Measurements from ENCODE around the gene TWF2. TPM values are rescaled to one million over a fixed set of nuclear protein-coding genes. Genes with fewer than 3 reads are reported as not detected.

The TWF2 gene
- total and polyA plus RNA-seq, 9 of the 15 experiments (the other 6 are each of a cell fraction or from before 2014, with no cell fraction given) = 0.11 to 61.9 (median 29.7) TPM

DNA sequence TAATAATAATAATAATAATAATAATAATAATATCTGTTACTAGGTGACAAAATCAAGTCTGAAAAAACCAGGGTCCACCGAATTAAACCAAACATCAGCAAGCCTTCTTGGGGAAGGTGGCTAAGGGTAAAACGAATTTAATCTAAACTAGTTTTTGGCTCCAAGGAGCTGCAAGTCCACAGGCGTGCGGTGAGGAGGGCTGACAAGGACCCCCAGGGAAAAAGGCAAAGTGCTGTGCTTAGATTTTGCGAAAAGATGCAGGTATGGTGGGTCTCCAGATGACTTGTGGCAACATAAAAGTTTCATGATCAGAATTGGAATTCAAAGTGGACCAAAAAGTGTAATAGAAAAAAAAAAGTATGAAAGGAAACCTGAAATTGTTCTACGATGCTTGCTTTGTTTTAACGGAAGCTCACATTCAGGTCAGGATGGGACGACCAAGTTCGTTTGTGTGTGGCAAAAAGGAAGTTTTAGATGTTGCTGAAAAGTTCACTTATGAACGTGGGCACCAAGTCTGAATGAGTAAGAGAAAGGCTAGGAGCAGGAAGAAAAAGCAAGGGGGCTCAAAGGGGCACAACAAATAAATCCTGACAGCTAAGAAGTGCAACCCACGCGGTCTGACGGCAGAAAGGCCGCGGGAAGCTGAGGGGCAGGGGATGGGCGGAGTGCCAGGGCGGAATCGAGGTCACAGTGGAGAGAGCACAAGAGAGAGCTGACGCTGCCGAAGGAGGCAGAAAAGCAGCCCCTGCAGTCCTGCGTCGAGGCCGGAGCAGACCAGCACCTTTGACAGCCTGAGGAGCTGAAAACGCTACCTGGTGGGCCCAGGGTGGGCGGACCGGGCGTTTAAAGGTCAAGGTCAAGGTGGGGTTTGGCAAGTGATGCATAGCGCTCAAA is 38.4 kb upstream of the TWF2 start:
- Histone ChIP-seq H3K4me1 (replicated peaks in 1 of 2; ENCODE audit: control insufficient read depth in 2 of 2, insufficient read depth in 2 of 2, low read length in 2 of 2) (peaks cover 11 to 13% of the 10 kb centered on the region in 2 experiments; a peak in 4 of 5 replicates), H3K9me3 (replicated peaks; ENCODE audit: control insufficient read depth, insufficient read depth, low read depth, low read length) (no peaks in the 10 kb centered on the region), H2AFZ (ENCODE audit: low read depth, low read length) (no peak overlapping the region), H3K27me3 (ENCODE audit: control insufficient read depth in 2 of 2, insufficient read depth in 2 of 2, low read length in 2 of 2) (no peaks in the 10 kb centered on the region), H3K79me2 (ENCODE audit: control insufficient read depth, insufficient read depth, low read length) (peaks cover 75% of the 10 kb centered on the region), H3K27ac (ENCODE audit: extremely low read depth, low read depth, low read length) (peak overlapping the region; percentile 95), H3K4me3 (peak overlapping the region; percentile 73), H3K9ac (ENCODE audit: insufficient read depth in 1 of 2, low read depth in 2 of 2, low read length in 2 of 2) (peak overlapping the region; percentile 95), H3K36me3 (ENCODE audit: control insufficient read depth, insufficient read depth, low read length) (peaks cover 36% of the 10 kb centered on the region), H4K20me1 (replicated peaks; ENCODE audit: control insufficient read depth, insufficient read depth, low read length) (peaks cover 13% of the 10 kb centered on the region; the same call in 1 of the 2 replicates), H3K9me1 (ENCODE audit: control insufficient read depth, insufficient read depth, low read length) (no peaks in the 10 kb centered on the region), H3K4me2 (ENCODE audit: insufficient read depth, low read length) (peak overlapping the region; percentile 80)
- FAIRE-seq (peak; percentile 73), ATAC-seq (peak; percentile 48), DNase-seq (ENCODE audit: extremely low read depth in 1 of 4, low spot score in 3 of 4) (peak in 3 of 4 experiments; percentile 27 to 71 (median 48))
- ChIA-PET POLR2A (interaction anchor here (0.6 to 3.4 kb wide), 19 partner anchors 10 to 467 kb away, joined by 3 to 29 read pairs (median 4); partner anchors contain the start of genes GLYCTK and TLR9), CTCF (ENCODE audit: low intra/inter-chr PET ratio) (interaction anchor here (0.5 to 0.9 kb wide), 2 partner anchors 46 to 274 kb away, joined by 3 to 7 read pairs; no protein-coding TSS in a partner anchor)
- in situ Hi-C loops (cut with MboI) = no loop called here
- WGBS (ENCODE audit: insufficient coverage, low coverage, missing lambda C conversion rate) = under 1% methylated on average over 28 of the region's 28 CpGs
- intact Hi-C loops (cut with micrococcal nuclease) = no loop called here
- TSS peak; percentile 47 for BruUV-seq (replicated peaks)
- TF ChIP-seq SUPT5H (IDR thresholded peaks at IDR 0.05) (no peak), POLR2AphosphoS5 (IDR thresholded peaks at IDR 0.05; ENCODE audit: control insufficient read depth, insufficient read depth, low read depth, low read length) (0 out of 2 replicates have a peak, but pooled peaks have one; percentile 44), POLR3A (IDR thresholded peaks at IDR 0.05; ENCODE audit: borderline replicate concordance, extremely low read depth, insufficient read depth, insufficient read length) (no peak), HMGXB4 (CRISPR knock-in tag; IDR thresholded peaks at IDR 0.05) (no peak), CHD1 (IDR thresholded peaks at IDR 0.05; ENCODE audit: low read length) (peak; percentile 77), ARHGAP35 (IDR thresholded peaks at IDR 0.05; ENCODE audit: partially characterized antibody) (no peak), RBFOX2 (IDR thresholded peaks at IDR 0.05; ENCODE audit: low read depth, low read length) (peak; percentile 55), MAX (CRISPR knock-in tag; IDR thresholded peaks at IDR 0.05) (peak; percentile 42; the same call in 1 of the 2 replicates), STAT5B (CRISPR knock-in tag; IDR thresholded peaks at IDR 0.05) (no peak), NFIC (IDR thresholded peaks at IDR 0.05) (peak; percentile 89), ZNF408 (CRISPR knock-in tag; IDR thresholded peaks at IDR 0.05; ENCODE audit: low read depth) (no peak), TAL1 (IDR thresholded peaks at IDR 0.05) (no peak), NR2C2 (CRISPR knock-in tag; IDR thresholded peaks at IDR 0.05) (no peak), NR2C2 (tag; IDR thresholded peaks at IDR 0.05) (peak; percentile 61; the same call in 1 of the 2 replicates)
- TF ChIP-seq, protein P1, sequence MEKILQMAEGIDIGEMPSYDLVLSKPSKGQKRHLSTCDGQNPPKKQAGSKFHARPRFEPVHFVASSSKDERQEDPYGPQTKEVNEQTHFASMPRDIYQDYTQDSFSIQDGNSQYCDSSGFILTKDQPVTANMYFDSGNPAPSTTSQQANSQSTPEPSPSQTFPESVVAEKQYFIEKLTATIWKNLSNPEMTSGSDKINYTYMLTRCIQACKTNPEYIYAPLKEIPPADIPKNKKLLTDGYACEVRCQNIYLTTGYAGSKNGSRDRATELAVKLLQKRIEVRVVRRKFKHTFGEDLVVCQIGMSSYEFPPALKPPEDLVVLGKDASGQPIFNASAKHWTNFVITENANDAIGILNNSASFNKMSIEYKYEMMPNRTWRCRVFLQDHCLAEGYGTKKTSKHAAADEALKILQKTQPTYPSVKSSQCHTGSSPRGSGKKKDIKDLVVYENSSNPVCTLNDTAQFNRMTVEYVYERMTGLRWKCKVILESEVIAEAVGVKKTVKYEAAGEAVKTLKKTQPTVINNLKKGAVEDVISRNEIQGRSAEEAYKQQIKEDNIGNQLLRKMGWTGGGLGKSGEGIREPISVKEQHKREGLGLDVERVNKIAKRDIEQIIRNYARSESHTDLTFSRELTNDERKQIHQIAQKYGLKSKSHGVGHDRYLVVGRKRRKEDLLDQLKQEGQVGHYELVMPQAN (IDR thresholded peaks at IDR 0.05; ENCODE audit: borderline replicate concordance) = peak; percentile 50; the same call in 1 of the 2 replicates
- TF ChIP-seq, protein P2, sequence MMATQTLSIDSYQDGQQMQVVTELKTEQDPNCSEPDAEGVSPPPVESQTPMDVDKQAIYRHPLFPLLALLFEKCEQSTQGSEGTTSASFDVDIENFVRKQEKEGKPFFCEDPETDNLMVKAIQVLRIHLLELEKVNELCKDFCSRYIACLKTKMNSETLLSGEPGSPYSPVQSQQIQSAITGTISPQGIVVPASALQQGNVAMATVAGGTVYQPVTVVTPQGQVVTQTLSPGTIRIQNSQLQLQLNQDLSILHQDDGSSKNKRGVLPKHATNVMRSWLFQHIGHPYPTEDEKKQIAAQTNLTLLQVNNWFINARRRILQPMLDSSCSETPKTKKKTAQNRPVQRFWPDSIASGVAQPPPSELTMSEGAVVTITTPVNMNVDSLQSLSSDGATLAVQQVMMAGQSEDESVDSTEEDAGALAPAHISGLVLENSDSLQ (IDR thresholded peaks at IDR 0.05) = 0 out of 2 replicates have a peak, but pooled peaks have one; percentile 7

Data from K562 (cell line).